Suppressor macrophage treated with lipopolysaccharide for 1 hour (primary cell): Measurements from ENCODE around the gene TSG101.

ENCODE experiments used
- DNase-seq, 3 donors: peaks; one replicate each; pipeline ENCODE4 v3.0.0-alpha.2; 2020 to 2022

Gene TSG101

GRCh38 chr11:18526521-18527296, at the start of gene TSG101:
TSS of gene TSG101 (minus strand) at chr11:18526942. CDS start at chr11:18526816, 126 bp downstream.
- DNase-seq, result peak; percentile 96 to 97 (median 97)

GRCh38 chr11:18575361-18575760, 48.6 kb upstream of the TSG101 start:
- DNase-seq, result no peak

- no peak for DNase-seq
Measured at GRCh38 chr11:18567081-18567480, 40.3 kb upstream of the TSG101 start.

GRCh38 chr11:18566406-18566805, 39.7 kb upstream of the TSG101 start:
- DNase-seq, result no peak

- no peak for DNase-seq
Measured at GRCh38 chr11:18564149-18564548, 37.4 kb upstream of the TSG101 start.

- DNase-seq, result no peak
Measured at GRCh38 chr11:18563090-18563730, 36.5 kb upstream of the TSG101 start.

- DNase-seq, result no peak
Measured at GRCh38 chr11:18548001-18548400, 21.3 kb upstream of the TSG101 start.

GRCh38 chr11:18540207-18541009, 13.7 kb upstream of the TSG101 start:
- DNase-seq, result peak in 2 of 3 donors; percentile 18 to 27

- no peak for DNase-seq
Measured at GRCh38 chr11:18536209-18536608, 9.5 kb upstream of the TSG101 start.

GRCh38 chr11:18534245-18534644, 7.5 kb upstream of the TSG101 start:
- no peak for DNase-seq

GRCh38 chr11:18533365-18533764, 6.6 kb upstream of the TSG101 start:
- no peak for DNase-seq

GRCh38 chr11:18527512-18527911, 770 bp upstream of the TSG101 start:
- DNase-seq, result peak; percentile 64 to 87 (median 86)

GRCh38 chr11:18526130-18526520, 617 bp downstream of the TSG101 start:
- no peak for DNase-seq

GRCh38 chr11:18524248-18524647, 2.5 kb downstream of the TSG101 start:
- DNase-seq, result no peak

GRCh38 chr11:18523084-18523483, 3.7 kb downstream of the TSG101 start:
- DNase-seq, result no peak

GRCh38 chr11:18522388-18522787, 4.4 kb downstream of the TSG101 start:
- DNase-seq, result no peak

GRCh38 chr11:18521122-18521521, 5.6 kb downstream of the TSG101 start:
- no peak for DNase-seq

GRCh38 chr11:18502352-18502751, 24.4 kb downstream of the TSG101 start:
- DNase-seq, result no peak

GRCh38 chr11:18501629-18502028, 25.1 kb downstream of the TSG101 start:
- no peak for DNase-seq

- DNase-seq, result no peak
Measured at GRCh38 chr11:18498039-18498438, 28.7 kb downstream of the TSG101 start.

- DNase-seq, result no peak
Measured at GRCh38 chr11:18495703-18496102, 31.0 kb downstream of the TSG101 start.

GRCh38 chr11:18495271-18495670, 31.5 kb downstream of the TSG101 start:
- peak in 1 of 3 donors; percentile 6 for DNase-seq

- no peak for DNase-seq
Measured at GRCh38 chr11:18493310-18493709, 33.4 kb downstream of the TSG101 start.

- no peak for DNase-seq
Measured at GRCh38 chr11:18492888-18493287, 33.9 kb downstream of the TSG101 start.
